Mucosa of rectum (tissue), 2 donors: ENCODE results near the gene IL23R.

Experiments used
- H3K27ac ChIP-seq, 2 donors: one replicate each; pipeline ENCODE4 v1.7.0; 2013; ENCODE audit warnings: inconsistent platforms in 2 of 2, low read depth in 2 of 2, low read length in 2 of 2
- H3K27me3 ChIP-seq, 2 donors: one replicate each; pipeline ENCODE4 v1.7.0; 2013; ENCODE audit warnings: low read length in 2 of 2; ENCODE audit not compliant: control insufficient read depth in 2 of 2, insufficient read depth in 2 of 2
- H3K36me3 ChIP-seq, 2 donors: one replicate each; pipeline ENCODE4 v1.7.0; 2013; ENCODE audit warnings: low read length in 2 of 2; ENCODE audit not compliant: control insufficient read depth in 2 of 2, insufficient read depth in 2 of 2
- H3K4me1 ChIP-seq, 2 donors: one replicate each; pipeline ENCODE4 v1.7.0; 2013; ENCODE audit warnings: low read length in 2 of 2, mild to moderate bottlenecking in 1 of 2; ENCODE audit not compliant: control insufficient read depth in 2 of 2, insufficient read depth in 2 of 2
- H3K4me3 ChIP-seq, 2 donors: one replicate each; pipeline ENCODE4 v1.7.0; 2013; ENCODE audit warnings: low read length in 2 of 2
- H3K9ac ChIP-seq, 2 donors: one replicate each; pipeline ENCODE4 v1.7.0; 2013; ENCODE audit warnings: low read length in 2 of 2, low read depth in 1 of 2, mild to moderate bottlenecking in 1 of 2
- H3K9me3 ChIP-seq, 2 donors: one replicate each; pipeline ENCODE4 v1.7.0; 2013; ENCODE audit warnings: low read length in 2 of 2; ENCODE audit not compliant: control insufficient read depth in 2 of 2
- donor health status: healthy.
- donor health status: Normal muscosa, but diverticular disease.

Gene IL23R

DNA sequence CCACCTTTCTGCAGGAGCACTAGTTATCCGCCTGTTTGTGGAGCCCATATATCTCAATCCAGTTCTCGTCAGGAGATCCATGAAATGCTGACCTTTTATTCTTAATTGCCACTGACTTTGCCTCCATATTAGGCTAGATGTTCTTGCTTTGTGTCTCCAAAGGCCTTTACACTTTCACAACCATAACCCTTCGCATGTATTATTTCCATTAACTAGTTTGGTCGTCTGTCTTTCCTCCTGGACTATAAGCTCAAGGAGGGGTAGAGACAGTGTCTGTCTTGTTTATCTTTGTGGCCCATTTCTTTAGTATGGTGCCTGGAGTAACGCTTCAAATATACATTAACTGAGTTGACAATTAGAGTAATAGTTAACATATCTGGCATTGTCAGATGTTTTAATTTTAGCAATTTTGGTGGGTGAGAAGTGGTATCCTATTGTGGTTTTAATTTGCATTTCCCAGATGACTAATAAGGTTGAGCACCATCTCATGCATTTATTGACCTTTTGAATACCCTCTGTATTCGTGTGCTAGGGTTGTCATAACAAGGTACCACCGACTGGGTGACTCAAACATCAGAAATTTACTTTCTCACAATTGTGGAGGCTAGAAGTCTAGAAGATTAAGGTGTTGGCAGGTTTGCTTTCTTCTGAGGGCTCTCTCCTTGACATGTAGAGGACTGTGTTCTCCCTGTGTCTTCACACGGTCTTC is 119.7 kb downstream of the IL23R start:
- Histone ChIP-seq H3K27ac (no peak overlapping the region), H3K4me3 (no peak overlapping the region), H3K36me3 (no peaks in the 10 kb centered on the region), H3K4me1 (peaks cover 2 to 3% of the 10 kb centered on the region in 2 donors), H3K27me3 (no peaks in the 10 kb centered on the region), H3K9me3 (no peaks in the 10 kb centered on the region), H3K9ac (no peak overlapping the region)

GRCh38 chr1:67290236-67290635 is 124.0 kb downstream of the IL23R start:
- H3K4me1 ChIP-seq: no peaks in the 10 kb centered on the region
- no peak overlapping the region for H3K9ac ChIP-seq
- no peaks in the 10 kb centered on the region for H3K36me3 ChIP-seq
- no peak overlapping the region for H3K27ac ChIP-seq
- H3K27me3 ChIP-seq: no peaks in the 10 kb centered on the region
- H3K4me3 ChIP-seq: no peak overlapping the region
- no peaks in the 10 kb centered on the region for H3K9me3 ChIP-seq

GRCh38 chr1:67294836-67295617 is 128.8 kb downstream of the IL23R start:
- Histone ChIP-seq H3K27me3 (no peaks in the 10 kb centered on the region), H3K27ac (no peak overlapping the region), H3K36me3 (no peaks in the 10 kb centered on the region), H3K4me1 (no peaks in the 10 kb centered on the region), H3K9me3 (no peaks in the 10 kb centered on the region), H3K9ac (no peak overlapping the region), H3K4me3 (no peak overlapping the region)

DNA sequence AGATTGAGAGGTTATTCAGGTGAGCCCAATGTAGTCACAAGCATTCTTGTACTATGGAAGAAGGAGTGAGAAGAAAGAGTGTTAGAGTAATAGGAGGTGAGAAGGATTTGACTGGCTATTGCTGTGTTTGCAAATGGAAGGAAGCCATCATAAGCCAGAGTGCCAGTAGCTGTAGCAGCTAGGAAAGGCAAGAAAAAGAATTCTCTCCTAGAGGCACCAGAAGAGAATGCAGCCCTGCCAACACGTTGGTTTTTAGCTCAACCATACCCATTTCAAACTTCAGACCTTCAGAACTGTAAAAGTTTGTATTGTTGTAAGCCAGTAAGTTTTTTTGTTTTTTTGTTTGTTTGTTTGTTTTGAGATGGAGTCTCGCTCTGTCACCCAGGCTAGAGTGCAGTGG is 132.5 kb downstream of the IL23R start:
- Histone ChIP-seq H3K27me3 (no peaks in the 10 kb centered on the region), H3K36me3 (no peaks in the 10 kb centered on the region)

DNA sequence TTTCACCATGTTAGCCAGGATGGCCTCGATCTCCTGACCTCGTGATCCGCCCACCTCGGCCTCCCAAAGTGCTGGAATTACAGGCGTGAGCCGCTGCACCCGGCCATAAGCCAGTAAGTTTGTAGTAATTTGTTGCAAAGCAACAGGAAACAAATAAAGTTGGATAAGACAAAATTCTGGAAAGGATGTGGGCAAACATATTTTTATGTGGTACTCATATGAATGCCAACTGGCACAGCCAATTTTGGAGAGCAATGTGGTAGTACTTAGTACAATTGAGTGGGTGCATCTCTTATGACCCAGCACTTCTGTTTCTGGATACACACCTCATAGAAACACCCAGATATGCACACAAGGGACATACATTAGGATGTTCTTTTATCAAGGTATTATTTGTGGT is 133.0 kb downstream of the IL23R start:
- no peak overlapping the region for H3K4me3 ChIP-seq
- no peaks in the 10 kb centered on the region for H3K9me3 ChIP-seq
- no peaks in the 10 kb centered on the region for H3K36me3 ChIP-seq
- H3K27me3 ChIP-seq: no peaks in the 10 kb centered on the region
- H3K4me1 ChIP-seq: no peaks in the 10 kb centered on the region
- no peak overlapping the region for H3K9ac ChIP-seq
- H3K27ac ChIP-seq: no peak overlapping the region

More for the DNA sequence above, 132.5 kb downstream of the IL23R start:
- no peak overlapping the region for H3K4me3 ChIP-seq
- no peak overlapping the region for H3K27ac ChIP-seq
- no peak overlapping the region for H3K9ac ChIP-seq
- no peaks in the 10 kb centered on the region for H3K9me3 ChIP-seq
- H3K4me1 ChIP-seq: no peaks in the 10 kb centered on the region

DNA sequence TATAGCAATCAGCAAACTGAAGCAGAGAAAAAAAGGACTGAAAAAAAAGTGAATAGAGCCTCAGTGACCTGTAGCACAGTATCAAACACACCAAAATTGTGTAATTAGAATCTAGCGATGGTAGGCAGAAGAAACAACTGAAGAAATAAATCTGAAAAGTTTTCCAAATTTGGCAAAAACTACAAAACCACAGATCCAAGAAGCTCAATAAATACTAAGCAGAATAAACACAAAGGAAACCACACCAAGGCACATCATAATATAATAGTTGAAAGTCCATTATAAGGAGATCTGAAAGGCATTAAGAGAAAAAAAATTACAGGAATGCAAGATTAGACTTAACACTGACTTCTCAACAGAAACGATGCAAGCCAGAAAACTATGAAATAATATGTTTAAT is 134.3 kb downstream of the IL23R start:
- H3K4me1 ChIP-seq: no peaks in the 10 kb centered on the region
- H3K27ac ChIP-seq: no peak overlapping the region
- no peaks in the 10 kb centered on the region for H3K36me3 ChIP-seq
- no peak overlapping the region for H3K9ac ChIP-seq
- no peaks in the 10 kb centered on the region for H3K9me3 ChIP-seq
- no peaks in the 10 kb centered on the region for H3K27me3 ChIP-seq
- no peak overlapping the region for H3K4me3 ChIP-seq

DNA sequence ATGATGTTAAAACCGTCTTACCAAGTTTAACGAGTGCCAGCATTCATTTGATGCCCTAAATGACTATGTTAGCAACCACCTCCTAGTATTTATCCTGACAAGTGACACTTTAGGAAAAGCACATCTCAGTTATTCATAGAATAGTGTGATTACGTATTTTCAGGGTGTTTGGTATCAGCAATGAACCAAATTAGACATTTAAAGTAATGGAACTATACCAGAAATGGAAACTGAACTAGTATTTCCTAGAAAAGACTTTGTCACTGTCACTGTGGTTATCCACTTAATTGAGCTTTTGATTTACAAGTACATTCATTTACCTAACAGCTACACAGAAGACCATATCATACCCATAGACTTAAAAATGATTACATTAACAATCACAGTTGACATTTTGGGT is 137.8 kb downstream of the IL23R start:
- no peak overlapping the region for H3K9ac ChIP-seq
- H3K27ac ChIP-seq: no peak overlapping the region
- H3K27me3 ChIP-seq: peaks cover 0 to 5% of the 10 kb centered on the region in 2 donors
- peaks cover 3% of the 10 kb centered on the region in 2 donors for H3K4me1 ChIP-seq
- no peak overlapping the region for H3K4me3 ChIP-seq
- no peaks in the 10 kb centered on the region for H3K9me3 ChIP-seq
- H3K36me3 ChIP-seq: no peaks in the 10 kb centered on the region

DNA sequence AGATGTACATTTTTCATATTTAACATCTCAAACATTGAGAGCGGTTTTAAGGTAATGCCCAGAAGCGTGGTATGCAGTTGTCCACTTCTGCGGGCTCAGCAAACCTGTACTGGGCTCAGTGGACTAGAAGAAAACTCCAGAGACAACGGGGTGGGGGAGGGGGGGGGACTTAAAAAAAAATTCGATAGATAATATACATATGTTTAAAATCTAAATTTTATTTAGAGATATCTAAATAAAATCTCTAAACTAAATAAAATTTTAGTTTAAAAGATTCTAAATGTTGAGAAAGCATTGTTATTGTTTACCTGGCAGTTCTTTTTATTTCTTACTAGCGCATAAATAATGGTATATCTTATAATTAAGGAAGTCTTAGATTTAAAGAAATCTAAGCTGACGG is 140.3 kb downstream of the IL23R start:
- H3K36me3 ChIP-seq: no peaks in the 10 kb centered on the region
- peaks cover 0 to 5% of the 10 kb centered on the region in 2 donors for H3K27me3 ChIP-seq
- H3K4me1 ChIP-seq: peaks cover 3% of the 10 kb centered on the region in 2 donors
- H3K27ac ChIP-seq: no peak overlapping the region
- no peaks in the 10 kb centered on the region for H3K9me3 ChIP-seq
- H3K4me3 ChIP-seq: no peak overlapping the region
- no peak overlapping the region for H3K9ac ChIP-seq

DNA sequence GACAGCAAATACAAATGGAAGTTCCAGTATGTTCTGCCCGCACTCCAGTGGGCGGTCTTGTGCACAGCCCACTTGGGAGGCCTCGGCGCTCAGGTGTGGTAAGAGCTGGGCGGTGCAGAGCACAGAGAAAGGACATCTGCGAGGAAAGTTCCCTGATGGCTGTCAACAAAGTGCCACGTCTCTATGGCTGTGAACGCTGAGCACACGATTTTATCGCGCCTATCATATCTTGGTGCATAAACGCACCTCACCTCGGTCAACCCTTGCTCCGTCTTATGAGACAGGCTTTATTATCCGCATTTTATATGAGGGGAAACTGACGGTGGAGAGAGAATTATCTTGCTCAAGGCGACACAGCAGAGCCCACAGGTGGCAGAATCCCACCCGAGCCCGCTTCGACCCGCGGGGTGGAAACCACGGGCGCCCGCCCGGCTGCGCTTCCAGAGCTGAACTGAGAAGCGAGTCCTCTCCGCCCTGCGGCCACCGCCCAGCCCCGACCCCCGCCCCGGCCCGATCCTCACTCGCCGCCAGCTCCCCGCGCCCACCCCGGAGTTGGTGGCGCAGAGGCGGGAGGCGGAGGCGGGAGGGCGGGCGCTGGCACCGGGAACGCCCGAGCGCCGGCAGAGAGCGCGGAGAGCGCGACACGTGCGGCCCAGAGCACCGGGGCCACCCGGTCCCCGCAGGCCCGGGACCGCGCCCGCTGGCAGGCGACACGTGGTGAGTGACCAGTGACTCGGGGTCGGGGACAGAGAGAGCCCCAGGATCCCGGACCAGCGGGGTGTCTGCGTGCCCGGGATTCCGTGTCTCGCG is 141.2 kb downstream of the IL23R start, which contains the start of gene IL12RB2:
TSS of gene IL12RB2 (plus strand) at position 623 of the 810 bp plus-strand sequence. CDS start 12,496 bp downstream, outside the sequence.
- peaks cover 0 to 5% of the 10 kb centered on the region in 2 donors for H3K27me3 ChIP-seq
- no peak within 1 kb of the TSS for H3K27ac ChIP-seq
- H3K4me3 ChIP-seq: peak within 1 kb of the TSS; percentile 45 to 63
- peaks cover 3% of the 10 kb centered on the region in 2 donors for H3K4me1 ChIP-seq
- no peaks in the 10 kb centered on the region for H3K9me3 ChIP-seq
- peak within 1 kb of the TSS; percentile 3 to 26 for H3K9ac ChIP-seq
- no peaks in the 10 kb centered on the region for H3K36me3 ChIP-seq

- H3K27me3 ChIP-seq: peaks cover 0 to 5% of the 10 kb centered on the region in 2 donors
- no peaks in the 10 kb centered on the region for H3K9me3 ChIP-seq
- H3K4me1 ChIP-seq: peaks cover 3% of the 10 kb centered on the region in 2 donors
- H3K9ac ChIP-seq: no peak overlapping the region
- H3K4me3 ChIP-seq: peak overlapping the region in 1 of 2 donors; percentile 3
- no peaks in the 10 kb centered on the region for H3K36me3 ChIP-seq
- no peak overlapping the region for H3K27ac ChIP-seq
These were observed 141.9 kb downstream of the IL23R start for GRCh38 chr1:67308136-67308535.
